ENCODE data around the gene WDFY4. TPM values are rescaled to one million over a fixed set of nuclear protein-coding genes. Genes with fewer than 3 reads are reported as not detected.

Gene WDFY4
- polyA plus RNA-seq, 1 donor from 2014 or later: not detected

- TF ChIP-seq CTCF (IDR thresholded peaks at IDR 0.05; ENCODE audit: poor library complexity, severe bottlenecking) (no peak), POLR2AphosphoS5 (IDR thresholded peaks at IDR 0.05) (no peak), EP300 (conservative IDR thresholded peaks at IDR 0.05; ENCODE audit: poor library complexity, severe bottlenecking) (no peak), SMC3 (conservative IDR thresholded peaks at IDR 0.05; ENCODE audit: poor library complexity) (no peak), REST (IDR thresholded peaks at IDR 0.05; ENCODE audit: borderline replicate concordance) (no peak)
- no peaks in the 10 kb centered on the region for H3K9me2 ChIP-seq (ENCODE audit: insufficient read depth, low read length)
- no peak overlapping the region for H2AFZ ChIP-seq (ENCODE audit: low read depth, low read length)
- no peaks in the 10 kb centered on the region for H3K27me3 ChIP-seq (ENCODE audit: insufficient read depth, low read depth, low read length)
- no peak overlapping the region for H3K27ac ChIP-seq (ENCODE audit: low read length)
- H3K4me2 ChIP-seq (ENCODE audit: low read length): no peak overlapping the region
- no peaks in the 10 kb centered on the region for H3K79me2 ChIP-seq (replicated peaks; ENCODE audit: insufficient read depth, low read length)
- H3K9ac ChIP-seq (ENCODE audit: low read length): no peak overlapping the region
- H4K20me1 ChIP-seq (ENCODE audit: insufficient read depth): no peaks in the 10 kb centered on the region
- no peaks in the 10 kb centered on the region for H3K9me3 ChIP-seq (ENCODE audit: low read length)
- no peaks in the 10 kb centered on the region for H3F3A ChIP-seq (ENCODE audit: insufficient read depth, low read length, poor library complexity, severe bottlenecking)
- no peak overlapping the region for H3K4me3 ChIP-seq (ENCODE audit: low read length)
- H3K36me3 ChIP-seq (ENCODE audit: insufficient read depth, low read length): no peaks in the 10 kb centered on the region
These were observed 216.6 kb downstream of the WDFY4 start for GRCh38 chr10:48901319-48901718.

GRCh38 chr10:48902096-48902495, 217.4 kb downstream of the WDFY4 start:
- Histone ChIP-seq H3F3A (ENCODE audit: insufficient read depth, low read length, poor library complexity, severe bottlenecking) (no peaks in the 10 kb centered on the region), H3K27ac (ENCODE audit: low read length) (no peak overlapping the region)
- TF ChIP-seq RAD21 (conservative IDR thresholded peaks at IDR 0.05): no peak
- no peak for TF ChIP-seq CTCF (IDR thresholded peaks at IDR 0.05; ENCODE audit: poor library complexity, severe bottlenecking)
- no peak for TF ChIP-seq EZH2 (IDR thresholded peaks at IDR 0.05; ENCODE audit: borderline replicate concordance, insufficient read depth, low read length, poor library complexity, severe bottlenecking)
- no peak for TF ChIP-seq TAF1 (IDR thresholded peaks at IDR 0.05; ENCODE audit: low read depth)
- no peak for TF ChIP-seq MXI1 (conservative IDR thresholded peaks at IDR 0.05; ENCODE audit: poor library complexity, severe bottlenecking)

More at GRCh38 chr10:48902096-48902495, 217.4 kb downstream of the WDFY4 start:
- H3K9me2 ChIP-seq (ENCODE audit: insufficient read depth, low read length): no peaks in the 10 kb centered on the region
- no peak overlapping the region for H3K4me2 ChIP-seq (ENCODE audit: low read length)
- H3K9ac ChIP-seq (ENCODE audit: low read length): no peak overlapping the region
- no peak overlapping the region for H2AFZ ChIP-seq (ENCODE audit: low read depth, low read length)
- H3K27me3 ChIP-seq (ENCODE audit: insufficient read depth, low read depth, low read length): no peaks in the 10 kb centered on the region
- no peaks in the 10 kb centered on the region for H3K9me3 ChIP-seq (ENCODE audit: low read length)
- no peaks in the 10 kb centered on the region for H4K20me1 ChIP-seq (ENCODE audit: insufficient read depth)
- no peaks in the 10 kb centered on the region for H3K36me3 ChIP-seq (ENCODE audit: insufficient read depth, low read length)
- H3K79me2 ChIP-seq (replicated peaks; ENCODE audit: insufficient read depth, low read length): no peaks in the 10 kb centered on the region
- no peak overlapping the region for H3K4me3 ChIP-seq (ENCODE audit: low read length)
